HCT116 (cell line): Measurements from ENCODE around the gene TMEM204. TPM values are rescaled to one million over a fixed set of nuclear protein-coding genes. Genes with fewer than 3 reads are reported as not detected.

Experiments
- ATAC-seq: fragments of 200-7000 bp; cut with Tn5 transposase; 2 replicates; pipeline ENCODE4 v1.9.1; 2020; ENCODE audit warnings: mild to moderate bottlenecking, moderate library complexity
- BruUV-seq: library from RNA; stranded (reverse); fragments of 400-500 nt; replicated peaks from 2 replicates; lab custom pipeline; 2021; lab: Mats Ljungman, UMichigan
- CTCF ChIA-PET: fragments of 300-600 bp; sonication (Branson Sonifier 250); formaldehyde crosslinking; loops from one replicate; lab custom pipeline; 2021; ENCODE audit warnings: antibody characterized with exemption; lab: Charles Lee
- POLR2A ChIA-PET: fragments of 300-600, 350-600 bp; sonication (Branson Sonifier 250); formaldehyde crosslinking; loops from one replicate; lab custom pipeline; 2021; ENCODE audit warnings: antibody characterized with exemption; lab: Charles Lee
- RAD21 ChIA-PET, 2 experiments: fragments of 300-600 bp; sonication (Branson Sonifier 250); formaldehyde crosslinking; loops; one replicate each; lab custom pipeline; 2023; ENCODE audit warnings: low total read pairs in 2 of 2; ENCODE audit not compliant: uncharacterized antibody in 2 of 2, unreplicated experiment in 2 of 2, low non-redundant PET in 1 of 2; lab: Charles Lee
- DNase-seq: peaks from one replicate; pipeline ENCODE4 v3.0.0-alpha.2; 2010; ENCODE audit warnings: low read depth, low spot score
- H2AFZ ChIP-seq: fragments of 200-600 bp; shearing (Covaris generic), sonication (generic); 2 replicates; pipeline ENCODE4 v1.6.1; 2017; ENCODE audit warnings: low read depth, mixed run types, mixed read lengths, antibody characterized with exemption, low read length; ENCODE audit not compliant: poor library complexity, severe bottlenecking
- H3K27ac ChIP-seq: 2 replicates; pipeline ENCODE4 v1.5.1; 2012; ENCODE audit warnings: low read depth, low read length
- H3K27me3 ChIP-seq: fragments of 200-600 bp; sonication (generic); 2 replicates; pipeline ENCODE4 v1.6.1; 2016; ENCODE audit warnings: mixed run types, low read length, mixed read lengths; ENCODE audit not compliant: insufficient read depth
- H3K36me3 ChIP-seq, 2 experiments: fragments of 200-500 bp in 1 of 2; fragments of 200-600 bp in 1 of 2; sonication (Bioruptor generic) in 1 of 2; sonication (generic) in 1 of 2; 2 replicates each; pipeline versions ENCODE4 v1.5.1 to v1.6.1; 2014 to 2016; ENCODE audit warnings: low read length in 2 of 2, inconsistent platforms in 1 of 2, mixed read lengths in 1 of 2, mixed run types in 1 of 2; ENCODE audit not compliant: insufficient read depth in 2 of 2, control insufficient read depth in 1 of 2
- H3K4me1 ChIP-seq, 2 experiments: fragments of 200-600 bp in 1 of 2; sonication (generic) in 1 of 2; 2 replicates each; pipeline versions ENCODE4 v1.5.1 to v1.6.1; 2012 to 2017; ENCODE audit warnings: low read length in 2 of 2, inconsistent platforms in 1 of 2, mild to moderate bottlenecking in 1 of 2, mixed read lengths in 1 of 2, mixed run types in 1 of 2, moderate library complexity in 1 of 2; ENCODE audit not compliant: insufficient read depth in 2 of 2, control insufficient read depth in 1 of 2
- H3K4me2 ChIP-seq: fragments of 200-600 bp; sonication (generic); 2 replicates; pipeline ENCODE4 v1.6.1; 2017; ENCODE audit warnings: mixed run types, low read length, mixed read lengths
- H3K4me3 ChIP-seq, 2 experiments: fragments of 200-600 bp in 1 of 2; sonication (generic) in 1 of 2; replicated peaks in 1 of 2; 2 replicates each; pipeline ENCODE4 v1.5.1; 2011 to 2016; ENCODE audit warnings: low read length in 2 of 2, control low read depth in 1 of 2, low read depth in 1 of 2, mild to moderate bottlenecking in 1 of 2, mixed read lengths in 1 of 2, mixed run types in 1 of 2
- H3K79me2 ChIP-seq: fragments of 200-600 bp; sonication (generic); 2 replicates; pipeline ENCODE4 v1.6.1; 2017; ENCODE audit warnings: mild to moderate bottlenecking, mixed run types, low read length, moderate library complexity, mixed read lengths; ENCODE audit not compliant: insufficient read depth
- H3K9ac ChIP-seq: fragments of 200-600 bp; sonication (generic); 2 replicates; pipeline ENCODE4 v1.6.1; 2016; ENCODE audit warnings: low read length, mixed read lengths
- H3K9me2 ChIP-seq: fragments of 200-600 bp; sonication (generic), shearing (Covaris generic); 2 replicates; pipeline ENCODE4 v1.6.1; 2017; ENCODE audit warnings: mixed run types, mild to moderate bottlenecking, moderate library complexity; ENCODE audit not compliant: insufficient read depth
- H3K9me3 ChIP-seq, 2 experiments: fragments of 200-500 bp in 1 of 2; fragments of 200-600 bp in 1 of 2; sonication (Bioruptor generic) in 1 of 2; sonication (generic) in 1 of 2; 2 replicates each; pipeline ENCODE4 v1.6.1; 2014 to 2017; ENCODE audit warnings: low read length in 2 of 2, mixed read lengths in 2 of 2, inconsistent platforms in 1 of 2, low read depth in 1 of 2, mild to moderate bottlenecking in 1 of 2, mixed run types in 1 of 2, moderate library complexity in 1 of 2; ENCODE audit not compliant: control insufficient read depth in 1 of 2, insufficient read depth in 1 of 2
- H4K20me1 ChIP-seq: fragments of 200-600 bp; sonication (generic), shearing (Covaris generic); 2 replicates; pipeline ENCODE4 v1.6.1; 2017; ENCODE audit warnings: mixed run types, mild to moderate bottlenecking, moderate library complexity; ENCODE audit not compliant: insufficient read depth
- ATF3 ChIP-seq: IDR thresholded peaks from 2 replicates; pipeline ENCODE4 v1.6.1; 2012
- CEBPB ChIP-seq: IDR thresholded peaks from 2 replicates; pipeline ENCODE4 v1.6.1; 2012; ENCODE audit warnings: low read depth
- FOSL1 ChIP-seq: IDR thresholded peaks from 2 replicates; pipeline ENCODE4 v1.6.1; 2012; ENCODE audit warnings: low read depth
- JUND ChIP-seq: IDR thresholded peaks from 2 replicates; pipeline ENCODE4 v1.6.1; 2012
- SIN3A ChIP-seq: IDR thresholded peaks from 2 replicates; pipeline ENCODE4 v1.6.1; 2012; ENCODE audit warnings: low read depth
- SRF ChIP-seq: IDR thresholded peaks from 2 replicates; pipeline ENCODE4 v1.6.1; 2012; ENCODE audit warnings: low read depth
- TCF7L2 ChIP-seq: IDR thresholded peaks from 2 replicates; pipeline ENCODE4 v1.7.0; 2011; ENCODE audit warnings: borderline replicate concordance, inconsistent platforms; ENCODE audit not compliant: insufficient read depth, insufficient read length; ENCODE audit errors: extremely low read depth
- ZNF274 ChIP-seq: fragments of 200-500 bp; sonication (Bioruptor generic); IDR thresholded peaks from 2 replicates; pipeline ENCODE4 v1.6.1; 2014; ENCODE audit warnings: mild to moderate bottlenecking, low read depth, low read length, inconsistent platforms
- intact Hi-C: fragments of 100-400 bp; cut with micrococcal nuclease; formaldehyde crosslinking; loops from 2 replicates; pipeline ENCODE4 v1.10.0; 2022
- total RNA-seq: library from RNA; stranded (reverse); gene quantifications from one replicate; pipeline ENCODE4 v1.2.1, GENCODE V29; 2021; ENCODE audit not compliant: unreplicated experiment

TMEM204 gene
- total RNA-seq, 1 experiment from 2014 or later: 0.22 TPM

GRCh38 chr16:1530349-1530882, 3.0 kb upstream of the TMEM204 start:
- Histone ChIP-seq H3K4me3 (no peak overlapping the region), H4K20me1 (no peaks in the 10 kb centered on the region), H3K36me3 (no peaks in the 10 kb centered on the region), H2AFZ (no peak overlapping the region), H3K9ac (no peak overlapping the region), H3K79me2 (no peaks in the 10 kb centered on the region), H3K4me1 (no peaks in the 10 kb centered on the region), H3K4me2 (no peak overlapping the region), H3K27ac (no peak overlapping the region), H3K27me3 (no peaks in the 10 kb centered on the region), H3K9me3 (no peaks in the 10 kb centered on the region), H3K9me2 (no peaks in the 10 kb centered on the region)
- intact Hi-C loops: no loop called here
- ChIA-PET RAD21 (no interaction called here), POLR2A (no interaction called here), CTCF (no interaction called here)
- no peak for DNase-seq
- TF ChIP-seq JUND: no peak
- TF ChIP-seq TCF7L2: no peak
- TF ChIP-seq ATF3: no peak
- no peak for TF ChIP-seq SRF
- TF ChIP-seq CEBPB: no peak
- TF ChIP-seq ZNF274: no peak
- no peak for TF ChIP-seq FOSL1
- TF ChIP-seq SIN3A: no peak
- no TSS peak for BruUV-seq
- no peak for ATAC-seq

- intact Hi-C loops: no loop called here
- ATAC-seq: no peak
- Histone ChIP-seq H4K20me1 (no peaks in the 10 kb centered on the region), H3K27me3 (no peaks in the 10 kb centered on the region), H3K4me3 (no peak overlapping the region), H3K4me2 (no peak overlapping the region), H3K9me2 (no peaks in the 10 kb centered on the region), H3K79me2 (no peaks in the 10 kb centered on the region), H2AFZ (no peak overlapping the region), H3K36me3 (no peaks in the 10 kb centered on the region), H3K27ac (no peak overlapping the region), H3K9ac (no peak overlapping the region), H3K4me1 (no peaks in the 10 kb centered on the region)
- ChIA-PET POLR2A (no interaction called here), CTCF (no interaction called here), RAD21 (no interaction called here)
- no TSS peak for BruUV-seq
- TF ChIP-seq TCF7L2: no peak
- TF ChIP-seq, all 23 proteins: peak for 0
- DNase-seq: no peak
- H3K9me3 ChIP-seq: no peaks in the 10 kb centered on the region
Measured at GRCh38 chr16:1530883-1531637, 2.4 kb upstream of the TMEM204 start.
